GM12873 (cell line): ENCODE results near the gene CAMK1D.

ENCODE experiments used
- TF ChIP-seq, protein P1 (sequence below): IDR thresholded peaks from 2 replicates; pipeline ENCODE4 v1.5.1; 2012; ENCODE audit warnings: low read depth, mild to moderate bottlenecking, moderate library complexity, low read length, control low read depth; ENCODE audit not compliant: insufficient read depth; ENCODE audit errors: missing control alignments

CAMK1D gene

DNA sequence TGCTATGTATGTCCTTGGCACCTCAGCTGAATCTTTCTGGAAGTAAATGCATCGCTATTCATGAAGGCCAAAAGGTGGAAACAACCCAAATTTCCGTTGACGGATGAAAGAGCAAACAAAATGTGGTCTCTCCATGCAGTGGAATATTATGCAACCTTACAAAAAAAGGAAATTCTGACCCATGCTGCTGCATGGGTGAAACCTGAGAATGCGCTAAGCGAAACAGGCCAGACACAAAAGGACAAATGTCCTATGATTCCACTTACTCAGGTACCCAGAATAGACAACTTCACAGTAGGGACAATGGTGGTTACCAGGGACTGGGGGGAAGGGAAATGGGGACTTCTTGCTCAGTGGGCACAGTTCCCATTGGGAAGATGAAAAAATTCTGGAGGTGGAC lies 158.8 kb downstream of the CAMK1D start:
- TF ChIP-seq, protein P1, sequence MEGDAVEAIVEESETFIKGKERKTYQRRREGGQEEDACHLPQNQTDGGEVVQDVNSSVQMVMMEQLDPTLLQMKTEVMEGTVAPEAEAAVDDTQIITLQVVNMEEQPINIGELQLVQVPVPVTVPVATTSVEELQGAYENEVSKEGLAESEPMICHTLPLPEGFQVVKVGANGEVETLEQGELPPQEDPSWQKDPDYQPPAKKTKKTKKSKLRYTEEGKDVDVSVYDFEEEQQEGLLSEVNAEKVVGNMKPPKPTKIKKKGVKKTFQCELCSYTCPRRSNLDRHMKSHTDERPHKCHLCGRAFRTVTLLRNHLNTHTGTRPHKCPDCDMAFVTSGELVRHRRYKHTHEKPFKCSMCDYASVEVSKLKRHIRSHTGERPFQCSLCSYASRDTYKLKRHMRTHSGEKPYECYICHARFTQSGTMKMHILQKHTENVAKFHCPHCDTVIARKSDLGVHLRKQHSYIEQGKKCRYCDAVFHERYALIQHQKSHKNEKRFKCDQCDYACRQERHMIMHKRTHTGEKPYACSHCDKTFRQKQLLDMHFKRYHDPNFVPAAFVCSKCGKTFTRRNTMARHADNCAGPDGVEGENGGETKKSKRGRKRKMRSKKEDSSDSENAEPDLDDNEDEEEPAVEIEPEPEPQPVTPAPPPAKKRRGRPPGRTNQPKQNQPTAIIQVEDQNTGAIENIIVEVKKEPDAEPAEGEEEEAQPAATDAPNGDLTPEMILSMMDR: no peak

DNA sequence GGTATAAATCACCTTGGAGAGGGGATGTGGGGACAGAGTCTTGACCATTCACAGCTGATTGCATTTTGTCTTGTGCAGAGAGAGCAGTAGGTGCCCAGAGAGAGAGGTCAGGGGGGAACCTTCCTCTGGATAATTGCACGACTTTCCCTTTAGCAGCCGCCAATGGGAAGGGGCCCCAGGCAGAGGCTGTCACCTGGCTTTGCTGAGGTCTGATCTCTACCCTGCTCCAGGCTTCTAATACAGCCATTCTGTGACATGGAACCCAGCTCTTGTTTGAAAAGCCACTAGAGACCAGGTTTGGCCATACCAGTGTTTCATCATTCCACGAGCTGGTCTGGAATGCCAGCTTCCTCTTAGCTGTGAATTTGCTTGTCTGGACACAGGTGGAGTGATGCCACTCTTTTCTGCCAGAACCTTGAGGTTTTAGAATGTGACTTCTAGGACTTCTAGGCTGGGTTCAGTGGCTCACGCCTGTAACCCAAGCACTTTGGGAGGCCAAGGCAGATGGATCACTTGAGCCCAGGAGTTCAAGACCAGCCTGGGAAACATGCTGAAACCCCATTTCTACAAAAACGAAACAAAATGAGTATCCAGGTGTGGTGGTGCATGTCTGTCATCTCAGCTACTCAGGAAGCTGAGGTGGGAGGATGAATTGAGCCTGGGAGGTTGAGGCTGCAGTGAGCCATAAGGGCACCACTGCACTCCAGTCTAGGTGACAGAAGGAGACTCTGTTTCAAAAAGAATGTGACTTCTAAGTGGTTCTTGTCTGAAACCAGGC lies 159.9 kb downstream of the CAMK1D start:
- TF ChIP-seq, protein P1: no peak

DNA sequence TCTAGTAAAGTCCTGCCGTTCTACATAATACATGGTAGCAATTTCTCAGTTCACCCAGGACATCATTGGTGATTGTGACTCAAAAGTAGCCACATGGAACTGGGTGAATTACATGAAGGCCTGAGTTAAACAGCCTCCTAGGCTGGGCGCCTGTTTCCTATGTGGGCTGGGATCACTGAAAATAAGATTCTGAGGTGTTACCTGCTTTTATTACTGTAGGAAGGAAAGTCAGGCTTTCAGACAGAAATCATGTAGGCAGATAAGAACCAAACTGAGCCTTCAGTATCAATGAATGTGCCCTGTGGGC lies 160.4 kb downstream of the CAMK1D start:
- TF ChIP-seq, protein P1: no peak

DNA sequence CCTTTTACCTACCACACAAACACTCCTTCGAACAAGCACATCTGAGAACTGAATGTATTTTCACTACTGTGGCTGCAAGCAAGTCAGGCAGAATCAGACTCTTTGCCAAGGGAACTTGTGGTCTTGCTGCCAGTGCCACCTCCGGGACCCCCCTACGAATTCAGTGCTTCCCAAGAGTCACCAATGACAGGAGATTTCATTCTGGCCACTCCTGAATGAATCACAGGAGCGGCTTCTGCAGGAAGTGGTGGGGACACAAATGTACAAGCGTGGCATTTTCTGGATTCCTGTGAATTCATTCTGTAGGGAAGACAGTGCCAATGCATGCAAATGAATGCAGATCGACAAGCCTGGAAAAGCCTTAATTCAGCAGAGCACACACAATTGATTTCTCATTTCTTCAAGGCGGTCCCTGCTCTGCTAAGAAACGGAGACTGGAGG lies 161.2 kb downstream of the CAMK1D start:
- TF ChIP-seq, protein P1: no peak

DNA sequence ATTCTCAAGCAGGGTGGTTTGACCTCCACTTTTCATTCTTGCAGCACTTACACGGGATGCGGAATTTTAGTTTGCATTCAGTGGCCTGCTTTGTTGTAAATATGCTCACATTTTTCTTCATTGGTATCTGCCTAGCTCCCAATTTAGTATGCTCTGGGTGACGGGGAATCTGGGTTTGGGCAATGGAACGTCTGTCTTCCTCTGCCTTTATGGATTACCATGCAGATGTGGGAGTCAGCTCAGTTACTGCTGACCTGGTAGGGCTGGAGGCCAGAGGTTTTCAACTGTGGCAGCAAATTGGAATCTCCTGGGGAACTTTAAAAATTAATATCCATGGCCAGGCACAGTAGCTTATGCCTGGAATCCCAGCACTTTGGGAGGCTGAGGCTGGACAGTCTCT lies 161.6 kb downstream of the CAMK1D start:
- TF ChIP-seq, protein P1: no peak

DNA sequence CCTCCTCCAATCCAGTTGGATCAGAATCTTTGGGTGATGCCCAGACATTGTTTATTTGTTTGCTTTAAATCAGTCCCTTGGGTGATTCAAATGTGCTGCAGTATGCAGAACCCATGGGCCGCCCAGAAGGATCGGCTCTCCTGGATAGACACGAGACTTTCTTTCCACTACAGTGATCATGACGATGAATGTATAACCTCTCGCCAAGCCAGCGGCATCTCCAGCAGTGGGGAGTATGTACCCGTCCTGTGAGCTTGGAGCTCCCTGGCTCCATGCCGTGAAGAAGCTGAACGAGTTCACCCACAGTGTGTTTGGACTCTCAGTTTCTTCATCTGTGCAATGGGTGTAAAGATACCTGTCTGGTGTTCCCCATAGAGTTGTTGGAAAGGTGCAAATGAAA lies 162.3 kb downstream of the CAMK1D start:
- TF ChIP-seq, protein P1: no peak

DNA sequence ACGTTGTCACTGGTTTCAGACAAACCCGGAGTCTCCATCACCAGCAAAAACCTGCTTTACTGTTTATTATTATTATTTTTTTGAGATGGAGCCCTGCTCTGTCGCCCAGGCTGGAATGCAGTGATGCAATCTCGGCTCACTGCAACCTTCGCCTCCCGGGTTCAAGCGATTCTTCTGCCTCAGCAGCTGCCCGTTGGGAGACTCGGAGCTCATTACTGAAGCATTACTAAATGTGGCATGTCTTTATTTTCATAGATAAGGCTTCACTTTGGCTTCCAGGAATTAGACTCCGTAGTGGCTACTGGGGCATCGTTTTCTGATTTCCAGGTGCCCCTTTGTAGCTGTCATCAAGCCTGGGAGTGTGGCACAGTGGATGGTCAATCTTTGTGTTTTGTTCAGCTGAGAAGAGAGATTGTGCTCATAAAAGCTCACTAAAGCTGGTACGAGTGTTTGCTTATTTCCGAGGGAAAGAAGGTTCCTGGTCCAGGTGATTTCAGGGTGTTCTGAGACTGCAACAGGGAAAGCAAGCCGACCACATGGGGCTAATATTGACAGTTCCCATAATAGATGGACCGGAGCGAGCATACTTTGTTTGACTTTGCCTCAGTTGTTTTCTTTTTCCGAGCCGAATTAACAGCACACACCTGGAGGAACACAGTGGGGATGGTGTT lies 163.1 kb downstream of the CAMK1D start:
- TF ChIP-seq, protein P1: no peak
